Astrocyte (in vitro differentiated cells and primary cell): ENCODE measurements around the gene FHAD1. TPM values are rescaled to one million over a fixed set of nuclear protein-coding genes. Genes with fewer than 3 reads are reported as not detected.

Experiments used
- DNase-seq: peaks from one replicate; pipeline ENCODE4 v3.0.0-alpha.2; 2010; ENCODE audit warnings: low read depth
- FAIRE-seq: peaks from 2 replicates; lab custom pipeline; 2011; peaks lifted over from hg19 to GRCh38; lab: Jason Lieb, UNC
- H2AFZ ChIP-seq: 2 replicates; pipeline ENCODE4 v1.6.0; 2012; ENCODE audit warnings: low read depth, low read length, inconsistent platforms
- H3K27ac ChIP-seq: 2 replicates; pipeline ENCODE4 v1.5.1; 2011; ENCODE audit warnings: low read depth, low read length, inconsistent platforms
- H3K27me3 ChIP-seq: 2 replicates; pipeline ENCODE4 v1.6.0; 2011; ENCODE audit warnings: low read length, inconsistent platforms; ENCODE audit not compliant: insufficient read depth
- H3K36me3 ChIP-seq: 2 replicates; pipeline ENCODE4 v1.5.1; 2011; ENCODE audit warnings: low read length, inconsistent platforms; ENCODE audit not compliant: insufficient read depth
- H3K4me1 ChIP-seq: 2 replicates; pipeline ENCODE4 v1.5.1; 2011; ENCODE audit warnings: low read length, inconsistent platforms; ENCODE audit not compliant: insufficient read depth
- H3K4me2 ChIP-seq: 2 replicates; pipeline ENCODE4 v1.6.0; 2012; ENCODE audit warnings: low read length, inconsistent platforms
- H3K4me3 ChIP-seq: 2 replicates; pipeline ENCODE4 v1.5.1; 2011; ENCODE audit warnings: low read depth, mild to moderate bottlenecking, low read length, inconsistent platforms; ENCODE audit not compliant: insufficient read depth
- H3K79me2 ChIP-seq: 2 replicates; pipeline ENCODE4 v1.6.0; 2012; ENCODE audit warnings: mild to moderate bottlenecking, low read length, inconsistent platforms; ENCODE audit not compliant: insufficient read depth
- H3K9ac ChIP-seq: 2 replicates; pipeline ENCODE4 v1.6.0; 2012; ENCODE audit warnings: mild to moderate bottlenecking, low read length, inconsistent platforms
- H3K9me3 ChIP-seq: 2 replicates; pipeline ENCODE4 v1.5.1; 2012; ENCODE audit warnings: low read depth, mild to moderate bottlenecking, low read length, inconsistent platforms; ENCODE audit not compliant: insufficient read depth
- H4K20me1 ChIP-seq: 2 replicates; pipeline ENCODE4 v1.6.0; 2012; ENCODE audit warnings: low read length, inconsistent platforms; ENCODE audit not compliant: insufficient read depth
- H3K27ac Mint-ChIP-seq: one replicate; pipeline ENCODE4 v1.8.0; 2021; ENCODE audit warnings: mild to moderate bottlenecking, mixed read lengths; ENCODE audit not compliant: unreplicated experiment
- H3K27me3 Mint-ChIP-seq: one replicate; pipeline ENCODE4 v1.8.0; 2021; ENCODE audit warnings: low read depth, mixed read lengths; ENCODE audit not compliant: unreplicated experiment
- H3K36me3 Mint-ChIP-seq: one replicate; pipeline ENCODE4 v1.8.0; 2021; ENCODE audit warnings: low read depth, mixed read lengths; ENCODE audit not compliant: unreplicated experiment
- H3K4me1 Mint-ChIP-seq: one replicate; pipeline ENCODE4 v1.8.0; 2021; ENCODE audit warnings: low read depth, mixed read lengths; ENCODE audit not compliant: unreplicated experiment
- H3K4me3 Mint-ChIP-seq: one replicate; pipeline ENCODE4 v1.8.0; 2021; ENCODE audit warnings: mild to moderate bottlenecking, moderate library complexity, mixed read lengths; ENCODE audit not compliant: unreplicated experiment
- H3K9me3 Mint-ChIP-seq: one replicate; pipeline ENCODE4 v1.8.0; 2021; ENCODE audit warnings: mild to moderate bottlenecking, mixed read lengths; ENCODE audit not compliant: unreplicated experiment
- CTCF ChIP-seq: IDR thresholded peaks from 2 replicates; pipeline ENCODE4 v1.5.1; 2011; ENCODE audit warnings: low read depth, mild to moderate bottlenecking, inconsistent platforms, low read length, moderate library complexity; ENCODE audit not compliant: insufficient read depth
- EZH2 ChIP-seq: IDR thresholded peaks from 2 replicates; pipeline ENCODE4 v1.6.1; 2012; ENCODE audit warnings: mild to moderate bottlenecking, low read length, inconsistent platforms; ENCODE audit not compliant: insufficient read depth
- total RNA-seq: library from RNA; stranded (reverse); gene quantifications from 2 replicates; pipeline ENCODE4 v1.2.1, GENCODE V29; 2021

Gene FHAD1
- total RNA-seq, 1 donor from 2014 or later: 0.25 TPM

- Histone ChIP-seq H3K9ac (no peak overlapping the region), H3K27ac (no peak overlapping the region), H4K20me1 (no peaks in the 10 kb centered on the region), H3K4me2 (no peak overlapping the region), H3K9me3 (no peaks in the 10 kb centered on the region), H2AFZ (no peak overlapping the region), H3K36me3 (no peaks in the 10 kb centered on the region), H3K4me3 (no peak overlapping the region), H3K27me3 (no peaks in the 10 kb centered on the region), H3K79me2 (no peaks in the 10 kb centered on the region), H3K4me1 (peaks cover 33% of the 10 kb centered on the region)
- Mint-ChIP-seq H3K4me1 (peaks cover 31% of the 10 kb centered on the region), H3K9me3 (peaks cover 16% of the 10 kb centered on the region), H3K27me3 (peaks cover 8% of the 10 kb centered on the region), H3K27ac (no peak overlapping the region), H3K4me3 (peak overlapping the region; percentile 14), H3K36me3 (peaks cover 12% of the 10 kb centered on the region)
- TF ChIP-seq EZH2 (no peak), CTCF (no peak)
- FAIRE-seq (no peak), DNase-seq (no peak)
These were observed 94.2 kb downstream of the FHAD1 start for GRCh38 chr1:15341228-15341627.

GRCh38 chr1:15341634-15342407, 94.8 kb downstream of the FHAD1 start:
- Mint-ChIP-seq H3K9me3 (peaks cover 16% of the 10 kb centered on the region), H3K4me1 (peaks cover 31% of the 10 kb centered on the region), H3K27me3 (peaks cover 9% of the 10 kb centered on the region), H3K27ac (no peak overlapping the region), H3K36me3 (peaks cover 12% of the 10 kb centered on the region), H3K4me3 (no peak overlapping the region)
- H2AFZ ChIP-seq: peak overlapping the region; percentile 35
- TF ChIP-seq EZH2: no peak
- no peak for TF ChIP-seq CTCF
- H3K9me3 ChIP-seq: no peaks in the 10 kb centered on the region
- DNase-seq: peak; percentile 61
- H4K20me1 ChIP-seq: no peaks in the 10 kb centered on the region
- FAIRE-seq: no peak
- H3K4me3 ChIP-seq: no peak overlapping the region
- H3K4me2 ChIP-seq: peak overlapping the region; percentile 68
- no peaks in the 10 kb centered on the region for H3K36me3 ChIP-seq
- H3K79me2 ChIP-seq: no peaks in the 10 kb centered on the region
- H3K27me3 ChIP-seq: no peaks in the 10 kb centered on the region
- no peak overlapping the region for H3K9ac ChIP-seq
- no peak overlapping the region for H3K27ac ChIP-seq
- H3K4me1 ChIP-seq: peaks cover 29% of the 10 kb centered on the region

GRCh38 chr1:15342408-15342967, 95.5 kb downstream of the FHAD1 start:
- Histone ChIP-seq H3K9me3 (no peaks in the 10 kb centered on the region), H3K79me2 (no peaks in the 10 kb centered on the region), H3K27ac (no peak overlapping the region), H3K4me3 (no peak overlapping the region), H3K4me1 (peaks cover 22% of the 10 kb centered on the region), H3K4me2 (peak overlapping the region; percentile 68), H2AFZ (peak overlapping the region; percentile 35), H3K27me3 (no peaks in the 10 kb centered on the region), H4K20me1 (no peaks in the 10 kb centered on the region), H3K36me3 (no peaks in the 10 kb centered on the region), H3K9ac (no peak overlapping the region)
- Mint-ChIP-seq H3K36me3 (peaks cover 12% of the 10 kb centered on the region), H3K9me3 (peaks cover 16% of the 10 kb centered on the region), H3K27me3 (peaks cover 9% of the 10 kb centered on the region), H3K4me1 (peaks cover 27% of the 10 kb centered on the region), H3K4me3 (no peak overlapping the region), H3K27ac (no peak overlapping the region)
- DNase-seq: no peak
- no peak for FAIRE-seq
- no peak for TF ChIP-seq CTCF
- TF ChIP-seq EZH2: no peak
